ENCODE results near the gene TSHZ2.
"Not testable (repeated sequence)": the region's sequence is repeated elsewhere in the genome, so short reads cannot be mapped to it uniquely, and the experiment has no call there.

TSHZ2 gene

GRCh38 chr20:53337390-53338101 lies 365.4 kb downstream of the TSHZ2 start:
- no peak overlapping the region for H3K27ac ChIP-seq
- no peak overlapping the region for H3K4me3 ChIP-seq

- Histone ChIP-seq H3K27ac (no peak overlapping the region), H3K4me3 (no peak overlapping the region)
These were observed 366.6 kb downstream of the TSHZ2 start for GRCh38 chr20:53338716-53339115.

- Histone ChIP-seq H3K27ac (no peak overlapping the region), H3K4me3 (no peak overlapping the region)
These were observed 370.3 kb downstream of the TSHZ2 start for GRCh38 chr20:53342429-53342828.

GRCh38 chr20:53343448-53343847 lies 371.3 kb downstream of the TSHZ2 start:
- H3K27ac ChIP-seq = no peak overlapping the region
- H3K4me3 ChIP-seq = no peak overlapping the region

GRCh38 chr20:53344891-53345290 lies 372.7 kb downstream of the TSHZ2 start:
- Histone ChIP-seq H3K4me3 (no peak overlapping the region), H3K27ac (no peak overlapping the region)

GRCh38 chr20:53345536-53346334 lies 373.6 kb downstream of the TSHZ2 start:
- H3K27ac ChIP-seq = no peak overlapping the region

GRCh38 chr20:53346335-53346648 lies 374.1 kb downstream of the TSHZ2 start:
- H3K4me3 ChIP-seq = no peak overlapping the region
- H3K27ac ChIP-seq = no peak overlapping the region

More at GRCh38 chr20:53345536-53346334, 373.6 kb downstream of the TSHZ2 start:
- H3K4me3 ChIP-seq = no peak overlapping the region

- no peak overlapping the region for H3K27ac ChIP-seq
These were observed 377.6 kb downstream of the TSHZ2 start for GRCh38 chr20:53349730-53350129.

GRCh38 chr20:53352727-53353440 lies 380.7 kb downstream of the TSHZ2 start:
- H3K4me3 ChIP-seq = no peak overlapping the region
- H3K27ac ChIP-seq = no peak overlapping the region

More at GRCh38 chr20:53349730-53350129, 377.6 kb downstream of the TSHZ2 start:
- H3K4me3 ChIP-seq = no peak overlapping the region

- Histone ChIP-seq H3K4me3 (no peak overlapping the region), H3K27ac (no peak overlapping the region)
These were observed 382.2 kb downstream of the TSHZ2 start for GRCh38 chr20:53354314-53354713.

GRCh38 chr20:53355790-53356189 lies 383.6 kb downstream of the TSHZ2 start:
- no peak overlapping the region for H3K27ac ChIP-seq
- H3K4me3 ChIP-seq = no peak overlapping the region

- Histone ChIP-seq H3K27ac (no peak overlapping the region), H3K4me3 (no peak overlapping the region)
These were observed 387.3 kb downstream of the TSHZ2 start for GRCh38 chr20:53359425-53359824.

GRCh38 chr20:53360852-53361251 lies 388.7 kb downstream of the TSHZ2 start:
- Histone ChIP-seq H3K27ac (no peak overlapping the region), H3K4me3 (no peak overlapping the region)

GRCh38 chr20:53362736-53363135 lies 390.6 kb downstream of the TSHZ2 start:
- H3K4me3 ChIP-seq = no peak overlapping the region
- H3K27ac ChIP-seq = no peak overlapping the region

- Histone ChIP-seq H3K4me3 (no peak overlapping the region), H3K27ac (no peak overlapping the region)
These were observed 392.5 kb downstream of the TSHZ2 start for GRCh38 chr20:53364646-53365045.

- H3K27ac ChIP-seq = no peak overlapping the region
- no peak overlapping the region for H3K4me3 ChIP-seq
These were observed 392.9 kb downstream of the TSHZ2 start for GRCh38 chr20:53365076-53365475.

GRCh38 chr20:53365539-53366075 lies 393.4 kb downstream of the TSHZ2 start:
- Histone ChIP-seq H3K27ac (no peak overlapping the region), H3K4me3 (no peak overlapping the region)

- not testable (repeated sequence) for H3K27ac ChIP-seq, H3K4me3 ChIP-seq
These were observed 394.8 kb downstream of the TSHZ2 start for GRCh38 chr20:53366928-53367327.

- no peak overlapping the region for H3K27ac ChIP-seq
- H3K4me3 ChIP-seq = no peak overlapping the region
These were observed 397.7 kb downstream of the TSHZ2 start for GRCh38 chr20:53369871-53370270.

- H3K4me3 ChIP-seq = no peak overlapping the region
- no peak overlapping the region for H3K27ac ChIP-seq
These were observed 398.3 kb downstream of the TSHZ2 start for GRCh38 chr20:53370345-53370961.
